KMS-11 (cell line): Measurements from ENCODE around the gene ANXA9.

Experiments
- H2AFZ ChIP-seq: fragments of 200-600 bp; sonication (generic); 2 replicates; pipeline ENCODE4 v1.6.1; 2016; ENCODE audit warnings: antibody characterized with exemption, mixed run types, low read depth
- H3K27ac ChIP-seq: fragments of 200-600 bp; sonication (generic); 2 replicates; pipeline ENCODE4 v1.6.1; 2016; ENCODE audit warnings: mild to moderate bottlenecking, mixed run types
- H3K27me3 ChIP-seq: fragments of 200-600 bp; sonication (generic); 2 replicates; pipeline ENCODE4 v1.6.1; 2017; ENCODE audit warnings: mild to moderate bottlenecking, low read depth, mixed run types, moderate library complexity; ENCODE audit not compliant: insufficient read depth
- H3K36me3 ChIP-seq: fragments of 200-600 bp; sonication (generic); 2 replicates; pipeline ENCODE4 v1.6.1; 2017; ENCODE audit warnings: mild to moderate bottlenecking, mixed run types; ENCODE audit not compliant: insufficient read depth
- H3K4me1 ChIP-seq: fragments of 200-600 bp; sonication (generic); 2 replicates; pipeline ENCODE4 v1.6.1; 2016; ENCODE audit warnings: mild to moderate bottlenecking, low read depth, mixed run types; ENCODE audit not compliant: poor library complexity, severe bottlenecking
- H3K4me2 ChIP-seq: fragments of 200-600 bp; sonication (generic); 2 replicates; pipeline ENCODE4 v1.7.0; 2016; ENCODE audit warnings: mild to moderate bottlenecking, mixed run types
- H3K4me3 ChIP-seq: fragments of 200-600 bp; sonication (generic); IDR thresholded peaks from 2 replicates; pipeline ENCODE4 v1.6.1; 2017; ENCODE audit warnings: low read depth, low read length, mixed read lengths; ENCODE audit not compliant: insufficient read depth
- H3K79me2 ChIP-seq: fragments of 200-600 bp; sonication (generic); 2 replicates; pipeline ENCODE4 v1.6.1; 2016; ENCODE audit warnings: low read depth, mixed run types; ENCODE audit not compliant: insufficient read depth
- H3K9ac ChIP-seq: fragments of 200-600 bp; sonication (generic); 2 replicates; pipeline ENCODE4 v1.6.1; 2016; ENCODE audit warnings: mild to moderate bottlenecking, mixed run types
- H4K20me1 ChIP-seq: fragments of 200-600 bp; sonication (generic); 2 replicates; pipeline ENCODE4 v1.6.1; 2016; ENCODE audit warnings: mild to moderate bottlenecking, mixed run types; ENCODE audit not compliant: insufficient read depth
- TF ChIP-seq, protein P1 (sequence below): fragments of 200-600 bp; sonication (generic); conservative IDR thresholded peaks from 2 replicates; pipeline ENCODE4 v1.6.1; 2017; ENCODE audit warnings: low read depth, mild to moderate bottlenecking, antibody characterized with exemption, low read length, moderate library complexity, mixed read lengths

The ANXA9 gene

GRCh38 chr1:151009674-151010345, 27.7 kb downstream of the ANXA9 start:
- TF ChIP-seq, protein P1, sequence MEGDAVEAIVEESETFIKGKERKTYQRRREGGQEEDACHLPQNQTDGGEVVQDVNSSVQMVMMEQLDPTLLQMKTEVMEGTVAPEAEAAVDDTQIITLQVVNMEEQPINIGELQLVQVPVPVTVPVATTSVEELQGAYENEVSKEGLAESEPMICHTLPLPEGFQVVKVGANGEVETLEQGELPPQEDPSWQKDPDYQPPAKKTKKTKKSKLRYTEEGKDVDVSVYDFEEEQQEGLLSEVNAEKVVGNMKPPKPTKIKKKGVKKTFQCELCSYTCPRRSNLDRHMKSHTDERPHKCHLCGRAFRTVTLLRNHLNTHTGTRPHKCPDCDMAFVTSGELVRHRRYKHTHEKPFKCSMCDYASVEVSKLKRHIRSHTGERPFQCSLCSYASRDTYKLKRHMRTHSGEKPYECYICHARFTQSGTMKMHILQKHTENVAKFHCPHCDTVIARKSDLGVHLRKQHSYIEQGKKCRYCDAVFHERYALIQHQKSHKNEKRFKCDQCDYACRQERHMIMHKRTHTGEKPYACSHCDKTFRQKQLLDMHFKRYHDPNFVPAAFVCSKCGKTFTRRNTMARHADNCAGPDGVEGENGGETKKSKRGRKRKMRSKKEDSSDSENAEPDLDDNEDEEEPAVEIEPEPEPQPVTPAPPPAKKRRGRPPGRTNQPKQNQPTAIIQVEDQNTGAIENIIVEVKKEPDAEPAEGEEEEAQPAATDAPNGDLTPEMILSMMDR, result no peak
- Histone ChIP-seq H4K20me1 (no peaks in the 10 kb centered on the region), H3K27ac (no peak overlapping the region), H3K27me3 (no peaks in the 10 kb centered on the region), H3K79me2 (no peaks in the 10 kb centered on the region), H3K4me2 (peak overlapping the region; percentile 73), H3K36me3 (no peaks in the 10 kb centered on the region), H3K4me1 (peaks cover 52% of the 10 kb centered on the region), H3K9ac (no peak overlapping the region), H2AFZ (no peak overlapping the region; the same call in 1 of the 2 replicates), H3K4me3 (no peak overlapping the region)

DNA sequence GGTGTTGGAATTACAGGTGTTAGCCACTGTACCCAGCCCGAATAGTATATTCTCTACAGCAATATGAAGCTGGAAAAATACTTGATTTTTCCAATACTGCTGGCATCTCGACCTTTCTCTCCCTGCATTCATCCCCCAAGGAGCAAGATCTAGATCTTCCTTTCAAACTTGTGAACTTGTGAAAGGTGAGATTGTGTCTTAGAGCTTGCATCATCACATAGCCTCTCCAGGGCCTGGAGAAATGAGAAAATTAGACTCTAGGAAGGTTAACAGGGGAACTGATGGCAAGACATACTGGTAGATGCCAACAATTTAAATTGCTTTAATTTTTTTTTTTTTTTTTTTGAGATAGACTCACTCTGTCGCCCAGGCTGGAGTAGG, 28.2 kb downstream of the ANXA9 start:
- H3K27me3 ChIP-seq, result no peaks in the 10 kb centered on the region
- no peaks in the 10 kb centered on the region for H4K20me1 ChIP-seq
- H3K9ac ChIP-seq, result no peak overlapping the region
- H3K4me3 ChIP-seq, result no peak overlapping the region
- H3K4me1 ChIP-seq, result peaks cover 47% of the 10 kb centered on the region
- no peaks in the 10 kb centered on the region for H3K36me3 ChIP-seq
- H2AFZ ChIP-seq, result no peak overlapping the region
- TF ChIP-seq, protein P1, result no peak
- H3K27ac ChIP-seq, result no peak overlapping the region
- H3K4me2 ChIP-seq, result no peak overlapping the region
- no peaks in the 10 kb centered on the region for H3K79me2 ChIP-seq

DNA sequence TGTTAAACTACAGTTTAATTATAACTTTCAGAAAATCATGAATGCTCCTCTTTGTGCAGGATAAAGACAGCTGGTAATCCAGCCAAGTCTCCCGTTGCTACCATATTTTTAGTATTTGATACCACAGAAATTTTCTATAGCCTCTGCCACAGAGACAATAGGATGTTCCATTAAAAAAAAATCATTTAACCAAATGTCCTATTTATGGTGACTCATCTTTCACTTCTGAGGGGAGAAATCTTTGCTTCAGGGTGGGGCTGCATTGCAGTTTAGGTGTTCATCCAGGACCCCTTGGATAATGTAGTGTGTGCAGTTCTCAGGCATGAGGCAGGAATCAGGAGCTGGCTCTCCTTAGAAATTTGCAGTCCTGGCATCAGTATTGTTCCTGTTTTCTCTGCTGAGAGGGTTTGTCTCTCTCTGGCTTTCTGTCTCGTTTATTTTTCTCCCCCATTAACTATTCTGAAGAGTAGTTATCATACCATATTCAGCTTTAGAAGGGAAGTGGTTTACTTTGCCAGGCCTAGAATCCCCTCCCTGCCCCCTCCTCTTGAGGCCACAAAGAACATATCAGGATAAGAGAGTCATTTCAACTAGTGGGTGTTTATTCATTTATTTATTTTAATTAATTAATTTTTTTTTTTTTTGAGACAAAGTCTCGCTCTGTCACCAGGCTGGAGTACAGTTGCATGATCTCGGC, 29.2 kb downstream of the ANXA9 start:
- TF ChIP-seq, protein P1, result no peak
- H3K4me2 ChIP-seq, result no peak overlapping the region
- no peaks in the 10 kb centered on the region for H3K27me3 ChIP-seq
- no peak overlapping the region for H2AFZ ChIP-seq
- no peaks in the 10 kb centered on the region for H3K36me3 ChIP-seq
- no peak overlapping the region for H3K9ac ChIP-seq
- no peak overlapping the region for H3K4me3 ChIP-seq
- H4K20me1 ChIP-seq, result no peaks in the 10 kb centered on the region
- peaks cover 38% of the 10 kb centered on the region for H3K4me1 ChIP-seq
- no peaks in the 10 kb centered on the region for H3K79me2 ChIP-seq
- no peak overlapping the region for H3K27ac ChIP-seq

DNA sequence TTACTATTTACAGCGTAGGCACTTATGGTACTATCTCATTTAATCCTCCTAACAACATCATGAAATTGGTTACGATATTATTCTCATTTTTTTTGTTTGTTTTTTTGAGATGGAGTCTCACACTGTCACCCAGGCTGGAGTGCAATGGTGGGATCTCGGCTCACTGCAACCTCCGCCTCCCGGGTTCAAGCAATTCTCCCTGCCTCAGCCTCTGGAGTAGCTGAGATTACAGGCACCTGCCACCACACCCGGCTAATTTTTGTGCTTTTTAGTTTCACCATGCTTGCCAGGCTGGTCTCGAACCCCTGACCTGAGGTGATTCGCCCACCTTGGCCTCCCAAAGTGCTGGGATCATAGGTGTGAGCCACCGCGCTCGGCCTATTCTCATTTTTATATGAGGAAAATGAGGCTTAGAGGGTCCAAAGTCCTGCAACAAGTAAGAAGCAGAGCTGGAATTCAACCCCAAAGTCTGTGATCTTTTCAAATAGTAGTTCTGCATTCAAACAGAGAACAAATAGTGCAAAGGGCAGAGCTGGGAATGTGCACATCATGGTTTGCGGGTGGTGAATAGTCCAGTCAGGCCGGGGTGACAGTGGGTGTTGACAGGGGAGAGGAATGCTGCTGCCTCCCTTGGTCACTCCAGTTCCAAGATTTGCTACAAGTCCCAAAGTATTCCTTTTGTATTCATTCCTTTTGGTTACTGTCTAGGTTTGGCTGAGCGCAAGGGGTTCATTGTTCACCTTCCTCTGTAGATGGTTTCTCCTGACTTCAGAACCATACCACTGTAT, 30.8 kb downstream of the ANXA9 start:
- Histone ChIP-seq H3K27ac (no peak overlapping the region), H3K4me3 (no peak overlapping the region), H2AFZ (no peak overlapping the region), H3K9ac (no peak overlapping the region), H3K4me2 (no peak overlapping the region), H3K79me2 (no peaks in the 10 kb centered on the region), H4K20me1 (no peaks in the 10 kb centered on the region), H3K27me3 (no peaks in the 10 kb centered on the region), H3K4me1 (peaks cover 27% of the 10 kb centered on the region), H3K36me3 (no peaks in the 10 kb centered on the region)
- TF ChIP-seq, protein P1, result no peak
